Measurements from ENCODE around the gene OVAAL.

GRCh38 chr1:180560868-180561600 lies 2.3 kb downstream of the OVAAL start:
- TF ChIP-seq CTCF (IDR thresholded peaks at IDR 0.05; ENCODE audit: insufficient read depth, low read depth, low read length) = no peak
- TF ChIP-seq EZH2 (IDR thresholded peaks at IDR 0.05; ENCODE audit: insufficient read depth, low read length) = no peak

All from astrocyte (in vitro differentiated cells and primary cell).